ENCODE data around the gene DGAT2. TPM values are rescaled to one million over a fixed set of nuclear protein-coding genes. Genes with fewer than 3 reads are reported as not detected.
A peak's percentile ranks its signal among the peaks of the same experiment; 100 is the strongest.

DGAT2 gene
- 26.2 TPM for total RNA-seq

GRCh38 chr11:75768112-75768908 is at the start of gene DGAT2:
TSS of gene DGAT2 (plus strand) at chr11:75768778. CDS start at chr11:75768992, 214 bp downstream.
- Histone ChIP-seq H3K27me3 (no peaks in the 10 kb centered on the region), H3K4me1 (peaks cover 9 to 13% of the 10 kb centered on the region in 2 donors), H3K27ac (peak within 1 kb of the TSS in 1 of 2 donors; percentile 31), H3K4me3 (peak within 1 kb of the TSS; percentile 66 to 69), H3K36me3 (no peaks in the 10 kb centered on the region), H3K9me3 (no peaks in the 10 kb centered on the region)
- peak in 1 of 2 donors; percentile 81 for DNase-seq (ENCODE audit: low spot score in 2 of 2)
- intact Hi-C loops (cut with DNase I), result loop anchor here (5.0 to 10.0 kb wide), 2 partner anchors 61 to 224 kb away; no protein-coding TSS in a partner anchor
- peak; percentile 7 to 47 (median 30) for TF ChIP-seq CTCF (IDR thresholded peaks at IDR 0.05)

- Histone ChIP-seq H3K36me3 (no peaks in the 10 kb centered on the region), H3K4me3 (no peak overlapping the region), H3K9me3 (no peaks in the 10 kb centered on the region), H3K27ac (no peak overlapping the region), H3K27me3 (no peaks in the 10 kb centered on the region), H3K4me1 (no peaks in the 10 kb centered on the region)
- DNase-seq (ENCODE audit: low spot score in 2 of 2), result peak in 1 of 2 donors; percentile 53
- no peak for TF ChIP-seq CTCF (IDR thresholded peaks at IDR 0.05)
- intact Hi-C loops (cut with DNase I), result loop anchor here (10.0 kb wide), 1 partner anchor 145 kb away; no protein-coding TSS in a partner anchor
Observed at GRCh38 chr11:75719340-75720239, 49.0 kb upstream of the DGAT2 start.

GRCh38 chr11:75720639-75721038 is 47.9 kb upstream of the DGAT2 start:
- intact Hi-C loops (cut with DNase I), result loop anchor here (10.0 kb wide), 1 partner anchor 144 kb away; no protein-coding TSS in a partner anchor
- no peak overlapping the region for H3K27ac ChIP-seq
- no peaks in the 10 kb centered on the region for H3K9me3 ChIP-seq
- H3K36me3 ChIP-seq, result no peaks in the 10 kb centered on the region
- H3K27me3 ChIP-seq, result no peaks in the 10 kb centered on the region
- no peak overlapping the region for H3K4me3 ChIP-seq
- no peaks in the 10 kb centered on the region for H3K4me1 ChIP-seq
- DNase-seq (ENCODE audit: low spot score in 2 of 2), result no peak
- no peak for TF ChIP-seq CTCF (IDR thresholded peaks at IDR 0.05)

GRCh38 chr11:75721852-75722668 is 46.5 kb upstream of the DGAT2 start:
- intact Hi-C loops (cut with DNase I), result loop anchor here (10.0 kb wide), 1 partner anchor 143 kb away; no protein-coding TSS in a partner anchor
- Histone ChIP-seq H3K4me3 (no peak overlapping the region), H3K36me3 (no peaks in the 10 kb centered on the region), H3K9me3 (no peaks in the 10 kb centered on the region), H3K27ac (peak overlapping the region in 1 of 2 donors; percentile 27), H3K4me1 (no peaks in the 10 kb centered on the region), H3K27me3 (no peaks in the 10 kb centered on the region)
- no peak for TF ChIP-seq CTCF (IDR thresholded peaks at IDR 0.05)
- DNase-seq (ENCODE audit: low spot score in 2 of 2), result no peak

- no peaks in the 10 kb centered on the region for H3K36me3 ChIP-seq
- TF ChIP-seq CTCF (IDR thresholded peaks at IDR 0.05), result no peak
- H3K27ac ChIP-seq, result peak overlapping the region in 1 of 2 donors; percentile 27
- H3K4me3 ChIP-seq, result no peak overlapping the region
- H3K4me1 ChIP-seq, result no peaks in the 10 kb centered on the region
- intact Hi-C loops (cut with DNase I), result loop anchor here (10.0 kb wide), 1 partner anchor 142 kb away; no protein-coding TSS in a partner anchor
- no peaks in the 10 kb centered on the region for H3K27me3 ChIP-seq
- DNase-seq (ENCODE audit: low spot score in 2 of 2), result no peak
- no peaks in the 10 kb centered on the region for H3K9me3 ChIP-seq
Observed at GRCh38 chr11:75722669-75723042, 45.9 kb upstream of the DGAT2 start.
